Measurements from ENCODE around the gene UTS2.

UTS2 gene

GRCh38 chr1:7857000-7857399 is 4.1 kb upstream of the UTS2 start:
- no peak overlapping the region for H3K4me3 ChIP-seq (ENCODE audit: low read depth, low read length)
- DNase-seq (ENCODE audit: low read depth), result no peak
- no peak for TF ChIP-seq CTCF (IDR thresholded peaks at IDR 0.05; ENCODE audit: insufficient read depth, low read depth, low read length, missing control alignments)

- TF ChIP-seq CTCF (IDR thresholded peaks at IDR 0.05; ENCODE audit: insufficient read depth, low read depth, low read length, missing control alignments), result no peak
- H3K4me3 ChIP-seq (ENCODE audit: low read depth, low read length), result no peak overlapping the region
- DNase-seq (ENCODE audit: low read depth), result no peak
These were observed 3.5 kb upstream of the UTS2 start for GRCh38 chr1:7856345-7856744.

GRCh38 chr1:7853684-7854026 is 790 bp upstream of the UTS2 start:
- no peak overlapping the region for H3K4me3 ChIP-seq (ENCODE audit: low read depth, low read length)
- no peak for TF ChIP-seq CTCF (IDR thresholded peaks at IDR 0.05; ENCODE audit: insufficient read depth, low read depth, low read length, missing control alignments)
- DNase-seq (ENCODE audit: low read depth), result no peak

- H3K4me3 ChIP-seq (ENCODE audit: low read depth, low read length), result no peak overlapping the region
- DNase-seq (ENCODE audit: low read depth), result no peak
- no peak for TF ChIP-seq CTCF (IDR thresholded peaks at IDR 0.05; ENCODE audit: insufficient read depth, low read depth, low read length, missing control alignments)
These were observed 2.1 kb downstream of the UTS2 start for GRCh38 chr1:7850786-7851185.

- DNase-seq (ENCODE audit: low read depth), result no peak
- no peak for TF ChIP-seq CTCF (IDR thresholded peaks at IDR 0.05; ENCODE audit: insufficient read depth, low read depth, low read length, missing control alignments)
- H3K4me3 ChIP-seq (ENCODE audit: low read depth, low read length), result no peak overlapping the region
These were observed 5.3 kb downstream of the UTS2 start for GRCh38 chr1:7847599-7847998.

- TF ChIP-seq CTCF (IDR thresholded peaks at IDR 0.05; ENCODE audit: insufficient read depth, low read depth, low read length, missing control alignments), result no peak
- H3K4me3 ChIP-seq (ENCODE audit: low read depth, low read length), result no peak overlapping the region
These were observed 6.2 kb downstream of the UTS2 start for GRCh38 chr1:7846656-7847055.

GRCh38 chr1:7845761-7846160 is 7.1 kb downstream of the UTS2 start:
- no peak for DNase-seq (ENCODE audit: low read depth)
- no peak overlapping the region for H3K4me3 ChIP-seq (ENCODE audit: low read depth, low read length)
- no peak for TF ChIP-seq CTCF (IDR thresholded peaks at IDR 0.05; ENCODE audit: insufficient read depth, low read depth, low read length, missing control alignments)

More at GRCh38 chr1:7846656-7847055, 6.2 kb downstream of the UTS2 start:
- DNase-seq (ENCODE audit: low read depth), result no peak
